GM13976 (cell line): ENCODE results near the gene FOXJ1.
A peak's percentile ranks its signal among the peaks of the same experiment; 100 is the strongest.

Source experiments
- DNase-seq: peaks from one replicate; pipeline ENCODE4 v3.0.0; 2012; ENCODE audit warnings: low spot score
- in situ Hi-C: fragments of 300-500 bp; cut with MboI; formaldehyde crosslinking; loops from one replicate; pipeline ENCODE4 v1.12.0; 2022; ENCODE audit warnings: low sequenced_read_pairs, mixed read lengths, inconsistent platforms; ENCODE audit not compliant: unreplicated experiment
- TF ChIP-seq, protein P1 (sequence below): IDR thresholded peaks from 2 replicates; pipeline ENCODE4 v1.5.1; 2012; ENCODE audit warnings: borderline replicate concordance, mild to moderate bottlenecking; ENCODE audit not compliant: insufficient read depth; ENCODE audit errors: extremely low read depth, missing control alignments, control extremely low read depth

The FOXJ1 gene

DNA sequence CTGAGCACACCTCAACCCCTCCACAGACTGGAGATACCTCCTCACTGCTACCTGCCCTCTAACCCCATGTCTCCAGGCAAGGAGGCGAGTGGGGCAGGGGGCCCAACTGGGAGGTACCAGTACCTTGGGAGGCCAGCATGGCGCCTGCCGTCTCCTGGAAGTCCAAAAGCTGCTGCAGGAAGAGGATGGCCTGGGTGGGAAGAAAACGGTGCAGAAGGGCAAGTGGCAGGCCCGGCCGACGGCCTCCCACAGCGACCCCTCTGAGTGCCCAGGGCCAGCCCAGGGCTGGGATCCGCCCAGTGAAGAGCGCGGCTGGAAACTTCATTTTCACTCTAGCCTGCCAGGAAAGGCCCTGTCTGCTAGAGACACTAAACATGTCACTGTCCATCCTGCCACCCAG, 53.5 kb downstream of the FOXJ1 start:
- in situ Hi-C loops, result no loop called here
- DNase-seq, result no peak
- TF ChIP-seq, protein P1, sequence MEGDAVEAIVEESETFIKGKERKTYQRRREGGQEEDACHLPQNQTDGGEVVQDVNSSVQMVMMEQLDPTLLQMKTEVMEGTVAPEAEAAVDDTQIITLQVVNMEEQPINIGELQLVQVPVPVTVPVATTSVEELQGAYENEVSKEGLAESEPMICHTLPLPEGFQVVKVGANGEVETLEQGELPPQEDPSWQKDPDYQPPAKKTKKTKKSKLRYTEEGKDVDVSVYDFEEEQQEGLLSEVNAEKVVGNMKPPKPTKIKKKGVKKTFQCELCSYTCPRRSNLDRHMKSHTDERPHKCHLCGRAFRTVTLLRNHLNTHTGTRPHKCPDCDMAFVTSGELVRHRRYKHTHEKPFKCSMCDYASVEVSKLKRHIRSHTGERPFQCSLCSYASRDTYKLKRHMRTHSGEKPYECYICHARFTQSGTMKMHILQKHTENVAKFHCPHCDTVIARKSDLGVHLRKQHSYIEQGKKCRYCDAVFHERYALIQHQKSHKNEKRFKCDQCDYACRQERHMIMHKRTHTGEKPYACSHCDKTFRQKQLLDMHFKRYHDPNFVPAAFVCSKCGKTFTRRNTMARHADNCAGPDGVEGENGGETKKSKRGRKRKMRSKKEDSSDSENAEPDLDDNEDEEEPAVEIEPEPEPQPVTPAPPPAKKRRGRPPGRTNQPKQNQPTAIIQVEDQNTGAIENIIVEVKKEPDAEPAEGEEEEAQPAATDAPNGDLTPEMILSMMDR, result no peak

DNA sequence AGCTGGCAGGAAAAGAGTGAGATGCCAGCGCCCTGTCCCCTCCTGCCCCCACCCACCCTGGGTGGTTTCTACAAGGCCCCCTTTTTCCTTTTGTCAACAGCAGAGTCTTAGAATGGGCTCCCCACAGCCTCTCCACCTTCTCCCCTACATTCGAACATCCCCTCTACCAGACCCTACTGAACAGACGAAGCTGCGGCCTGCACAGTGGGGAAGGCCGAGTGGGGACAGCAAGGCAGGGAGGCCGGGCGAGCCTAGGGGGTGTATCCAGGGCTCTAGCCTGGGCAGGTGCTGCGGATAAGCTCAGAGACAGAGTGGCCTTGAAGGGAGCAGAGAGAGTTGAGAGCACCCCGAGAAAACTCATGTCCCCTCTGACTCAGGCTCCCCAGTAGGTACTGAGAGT, 54.7 kb downstream of the FOXJ1 start:
- TF ChIP-seq, protein P1, result no peak

More for the DNA sequence above, 54.7 kb downstream of the FOXJ1 start:
- peak; percentile 18 for DNase-seq
- in situ Hi-C loops, result no loop called here
